ENCODE measurements around the gene IQCF5. TPM values are rescaled to one million over a fixed set of nuclear protein-coding genes. Genes with fewer than 3 reads are reported as not detected.

Gene IQCF5
- total RNA-seq, 4 donors from 2014 or later = not detected

- intact Hi-C loops (cut with DNase I; ENCODE audit: low total_unique reads) = no loop called here
- H3K4me1 ChIP-seq = no peaks in the 10 kb centered on the region
- WGBS, 2 donors (ENCODE audit: low coverage in 1 of 2) = 83% methylated on average over 1 to 2 of the region's 2 CpGs
Measured at GRCh38 chr3:51887620-51888019, 12.2 kb upstream of the IQCF5 start.

GRCh38 chr3:51886447-51886846 lies 11.0 kb upstream of the IQCF5 start:
- H3K4me1 ChIP-seq = no peaks in the 10 kb centered on the region
- H3K27ac ChIP-seq = no peak overlapping the region
- no peaks in the 10 kb centered on the region for H3K9me3 ChIP-seq
- TF ChIP-seq, protein P1, sequence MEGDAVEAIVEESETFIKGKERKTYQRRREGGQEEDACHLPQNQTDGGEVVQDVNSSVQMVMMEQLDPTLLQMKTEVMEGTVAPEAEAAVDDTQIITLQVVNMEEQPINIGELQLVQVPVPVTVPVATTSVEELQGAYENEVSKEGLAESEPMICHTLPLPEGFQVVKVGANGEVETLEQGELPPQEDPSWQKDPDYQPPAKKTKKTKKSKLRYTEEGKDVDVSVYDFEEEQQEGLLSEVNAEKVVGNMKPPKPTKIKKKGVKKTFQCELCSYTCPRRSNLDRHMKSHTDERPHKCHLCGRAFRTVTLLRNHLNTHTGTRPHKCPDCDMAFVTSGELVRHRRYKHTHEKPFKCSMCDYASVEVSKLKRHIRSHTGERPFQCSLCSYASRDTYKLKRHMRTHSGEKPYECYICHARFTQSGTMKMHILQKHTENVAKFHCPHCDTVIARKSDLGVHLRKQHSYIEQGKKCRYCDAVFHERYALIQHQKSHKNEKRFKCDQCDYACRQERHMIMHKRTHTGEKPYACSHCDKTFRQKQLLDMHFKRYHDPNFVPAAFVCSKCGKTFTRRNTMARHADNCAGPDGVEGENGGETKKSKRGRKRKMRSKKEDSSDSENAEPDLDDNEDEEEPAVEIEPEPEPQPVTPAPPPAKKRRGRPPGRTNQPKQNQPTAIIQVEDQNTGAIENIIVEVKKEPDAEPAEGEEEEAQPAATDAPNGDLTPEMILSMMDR (IDR thresholded peaks at IDR 0.05) = no peak
- DNase-seq = no peak
- intact Hi-C loops (cut with DNase I; ENCODE audit: low total_unique reads) = no loop called here
- H3K27me3 ChIP-seq = no peaks in the 10 kb centered on the region
- no peaks in the 10 kb centered on the region for H3K36me3 ChIP-seq
- in situ Hi-C loops (cut with MboI; ENCODE audit: low pct_ligation_motif_present in 1 of 4, low pct_unique_long_range_greater_than_20kb in 1 of 4, low sequenced_read_pairs in 3 of 4) = no loop called here
- no peak overlapping the region for H3K4me3 ChIP-seq

More at GRCh38 chr3:51887620-51888019, 12.2 kb upstream of the IQCF5 start:
- Histone ChIP-seq H3K9me3 (no peaks in the 10 kb centered on the region), H3K4me3 (no peak overlapping the region), H3K27me3 (no peaks in the 10 kb centered on the region), H3K36me3 (no peaks in the 10 kb centered on the region), H3K27ac (no peak overlapping the region)
- TF ChIP-seq, protein P1 (IDR thresholded peaks at IDR 0.05) = no peak
- TF ChIP-seq EP300 (IDR thresholded peaks at IDR 0.05; ENCODE audit: low read depth) (no peak), POLR2AphosphoS5 (IDR thresholded peaks at IDR 0.05) (no peak), POLR2A (IDR thresholded peaks at IDR 0.05) (no peak)
- in situ Hi-C loops (cut with MboI; ENCODE audit: low pct_ligation_motif_present in 1 of 4, low pct_unique_long_range_greater_than_20kb in 1 of 4, low sequenced_read_pairs in 3 of 4) = no loop called here
- no peak for DNase-seq

DNA sequence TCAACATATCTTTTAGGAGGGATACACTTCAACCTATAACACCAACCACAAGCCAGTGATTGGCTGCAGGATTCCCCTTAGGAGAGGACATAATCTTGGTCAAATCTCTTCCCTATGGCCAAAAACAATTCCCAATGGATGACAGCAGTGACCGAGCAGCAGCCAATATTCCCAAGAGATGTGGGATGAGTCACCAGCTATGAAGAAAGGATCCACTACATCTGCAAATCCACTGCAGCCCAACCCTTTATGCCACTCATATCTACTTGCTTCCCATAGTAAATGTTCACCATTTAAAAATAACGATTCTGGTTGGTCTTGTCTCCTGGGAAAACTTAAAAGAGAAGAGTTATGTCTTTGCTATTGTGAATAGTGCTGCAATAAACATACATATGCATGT lies 4.5 kb upstream of the IQCF5 start:
- intact Hi-C loops (cut with DNase I; ENCODE audit: low total_unique reads) = no loop called here
- Histone ChIP-seq H3K36me3 (no peaks in the 10 kb centered on the region), H3K27me3 (no peaks in the 10 kb centered on the region), H3K9me3 (no peaks in the 10 kb centered on the region), H3K4me1 (no peaks in the 10 kb centered on the region), H3K27ac (no peak overlapping the region), H3K4me3 (no peak overlapping the region)
- no peak for DNase-seq
- in situ Hi-C loops (cut with MboI; ENCODE audit: low pct_ligation_motif_present in 1 of 4, low pct_unique_long_range_greater_than_20kb in 1 of 4, low sequenced_read_pairs in 3 of 4) = no loop called here
- TF ChIP-seq EP300 (IDR thresholded peaks at IDR 0.05; ENCODE audit: low read depth) = no peak
- TF ChIP-seq POLR2AphosphoS5 (IDR thresholded peaks at IDR 0.05) = no peak
- TF ChIP-seq, protein P1 (IDR thresholded peaks at IDR 0.05) = no peak
- no peak for TF ChIP-seq POLR2A (IDR thresholded peaks at IDR 0.05)
- WGBS, 2 donors (ENCODE audit: low coverage in 1 of 2) = 38 to 80% methylated on average over 1 to 2 of the region's 2 CpGs

DNA sequence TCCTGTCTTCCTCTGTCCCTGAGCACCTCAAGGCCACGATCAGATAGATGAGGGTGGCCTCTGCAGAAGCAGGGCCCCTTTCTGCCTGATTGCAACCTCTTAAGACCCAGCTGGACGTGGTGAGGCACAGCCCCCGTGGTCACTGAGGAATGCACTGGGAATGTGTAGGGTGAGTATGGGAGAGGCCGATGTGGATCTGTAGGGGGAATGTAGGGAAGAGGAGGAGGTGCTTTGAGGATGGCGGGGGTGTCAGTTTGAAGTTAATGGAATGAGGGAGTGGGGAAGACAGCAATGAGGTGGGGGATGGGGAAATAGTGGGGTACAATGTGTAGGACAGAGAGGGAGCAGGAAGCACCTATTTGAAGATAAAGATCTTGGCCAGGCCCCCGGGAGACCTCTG lies 785 bp upstream of the IQCF5 start:
- H3K4me1 ChIP-seq = no peaks in the 10 kb centered on the region
- H3K9me3 ChIP-seq = no peaks in the 10 kb centered on the region
- H3K27me3 ChIP-seq = no peaks in the 10 kb centered on the region
- WGBS, 2 donors (ENCODE audit: low coverage in 1 of 2) = 46 to 80% methylated on average over 1 to 6 of the region's 6 CpGs
- in situ Hi-C loops (cut with MboI; ENCODE audit: low pct_ligation_motif_present in 1 of 4, low pct_unique_long_range_greater_than_20kb in 1 of 4, low sequenced_read_pairs in 3 of 4) (no loop called here), intact Hi-C loops (cut with DNase I; ENCODE audit: low total_unique reads) (no loop called here)
- TF ChIP-seq, protein P1 (IDR thresholded peaks at IDR 0.05) = no peak
- no peak for TF ChIP-seq EP300 (IDR thresholded peaks at IDR 0.05; ENCODE audit: low read depth)
- TF ChIP-seq POLR2AphosphoS5 (IDR thresholded peaks at IDR 0.05) = no peak
- TF ChIP-seq POLR2A (IDR thresholded peaks at IDR 0.05) = no peak
- no peak overlapping the region for H3K27ac ChIP-seq
- H3K4me3 ChIP-seq = no peak overlapping the region
- no peak for DNase-seq
- no peaks in the 10 kb centered on the region for H3K36me3 ChIP-seq

All from transverse colon (tissue), 4 donors.